Calu3 (cell line): ENCODE measurements around the gene PAPLN. TPM values are rescaled to one million over a fixed set of nuclear protein-coding genes. Genes with fewer than 3 reads are reported as not detected.

Source experiments
- BruUV-seq: library from RNA; stranded (reverse); fragments of 400-500 nt; replicated peaks from 2 replicates; lab custom pipeline; 2021; lab: Mats Ljungman, UMichigan
- CTCF ChIA-PET: fragments of 300-600 bp; sonication (Branson Sonifier 250); formaldehyde crosslinking; loops from one replicate; lab custom pipeline; 2022; ENCODE audit warnings: antibody characterized with exemption; lab: Charles Lee
- DNase-seq: peaks from one replicate; pipeline ENCODE4 v3.0.0; 2022
- H3K27ac Mint-ChIP-seq: one replicate; pipeline ENCODE4 v1.8.0; 2022; ENCODE audit warnings: mixed read lengths; ENCODE audit not compliant: unreplicated experiment
- H3K27me3 Mint-ChIP-seq: one replicate; pipeline ENCODE4 v1.8.0; 2022; ENCODE audit warnings: mixed read lengths; ENCODE audit not compliant: unreplicated experiment
- H3K36me3 Mint-ChIP-seq: one replicate; pipeline ENCODE4 v1.8.0; 2022; ENCODE audit warnings: mild to moderate bottlenecking, moderate library complexity, mixed read lengths; ENCODE audit not compliant: insufficient read depth, unreplicated experiment
- H3K4me1 Mint-ChIP-seq: one replicate; pipeline ENCODE4 v1.8.0; 2022; ENCODE audit warnings: mild to moderate bottlenecking, low read depth, mixed read lengths; ENCODE audit not compliant: unreplicated experiment
- H3K4me3 Mint-ChIP-seq: one replicate; pipeline ENCODE4 v1.8.0; 2022; ENCODE audit warnings: mild to moderate bottlenecking, low read depth, moderate library complexity, mixed read lengths; ENCODE audit not compliant: unreplicated experiment
- H3K9me3 Mint-ChIP-seq: one replicate; pipeline ENCODE4 v1.8.0; 2022; ENCODE audit warnings: low read depth, mixed read lengths; ENCODE audit not compliant: unreplicated experiment
- intact Hi-C: fragments of 100-400 bp; cut with micrococcal nuclease; formaldehyde crosslinking; loops from one replicate; pipeline ENCODE4 v1.10.0; 2022; ENCODE audit not compliant: unreplicated experiment
- total RNA-seq: library from RNA; stranded (reverse); gene quantifications from 2 replicates; pipeline ENCODE4 v1.2.3, GENCODE V29; 2022
- TF ChIP-seq, protein P1 (sequence below): fragments of 200-600 bp; IDR thresholded peaks from one replicate; pipeline ENCODE4 v1.8.0; 2022; ENCODE audit warnings: antibody characterized with exemption; ENCODE audit not compliant: unreplicated experiment

PAPLN gene
- total RNA-seq, 1 experiment from 2014 or later, result 0.17 TPM

DNA sequence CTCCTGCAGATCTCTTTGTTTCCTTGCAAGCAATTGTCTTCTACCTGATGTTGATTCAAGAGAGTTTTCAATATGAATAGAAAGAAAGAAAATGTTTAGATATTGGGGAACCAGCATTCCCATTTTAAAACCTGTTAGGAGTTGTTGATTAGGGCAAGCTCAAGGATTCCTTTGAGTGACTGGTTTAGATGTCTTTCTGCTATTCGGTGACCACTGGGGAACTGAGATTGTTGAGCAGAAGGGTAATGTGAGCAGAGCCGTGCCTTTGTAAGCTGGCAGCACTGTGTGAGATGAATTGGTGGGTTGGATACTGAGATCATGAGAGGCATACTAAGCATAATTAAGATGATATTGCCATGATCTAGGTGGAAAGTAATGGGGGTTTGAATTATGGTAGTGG, 39.1 kb upstream of the PAPLN start:
- BruUV-seq, result no TSS peak
- Mint-ChIP-seq H3K27me3 (no peaks in the 10 kb centered on the region), H3K4me3 (no peak overlapping the region), H3K9me3 (no peaks in the 10 kb centered on the region), H3K36me3 (peaks cover 30% of the 10 kb centered on the region), H3K4me1 (no peaks in the 10 kb centered on the region), H3K27ac (no peak overlapping the region)
- no peak for DNase-seq
- intact Hi-C loops, result no loop called here
- TF ChIP-seq, protein P1, sequence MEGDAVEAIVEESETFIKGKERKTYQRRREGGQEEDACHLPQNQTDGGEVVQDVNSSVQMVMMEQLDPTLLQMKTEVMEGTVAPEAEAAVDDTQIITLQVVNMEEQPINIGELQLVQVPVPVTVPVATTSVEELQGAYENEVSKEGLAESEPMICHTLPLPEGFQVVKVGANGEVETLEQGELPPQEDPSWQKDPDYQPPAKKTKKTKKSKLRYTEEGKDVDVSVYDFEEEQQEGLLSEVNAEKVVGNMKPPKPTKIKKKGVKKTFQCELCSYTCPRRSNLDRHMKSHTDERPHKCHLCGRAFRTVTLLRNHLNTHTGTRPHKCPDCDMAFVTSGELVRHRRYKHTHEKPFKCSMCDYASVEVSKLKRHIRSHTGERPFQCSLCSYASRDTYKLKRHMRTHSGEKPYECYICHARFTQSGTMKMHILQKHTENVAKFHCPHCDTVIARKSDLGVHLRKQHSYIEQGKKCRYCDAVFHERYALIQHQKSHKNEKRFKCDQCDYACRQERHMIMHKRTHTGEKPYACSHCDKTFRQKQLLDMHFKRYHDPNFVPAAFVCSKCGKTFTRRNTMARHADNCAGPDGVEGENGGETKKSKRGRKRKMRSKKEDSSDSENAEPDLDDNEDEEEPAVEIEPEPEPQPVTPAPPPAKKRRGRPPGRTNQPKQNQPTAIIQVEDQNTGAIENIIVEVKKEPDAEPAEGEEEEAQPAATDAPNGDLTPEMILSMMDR, result no peak
- CTCF ChIA-PET, result no interaction called here

DNA sequence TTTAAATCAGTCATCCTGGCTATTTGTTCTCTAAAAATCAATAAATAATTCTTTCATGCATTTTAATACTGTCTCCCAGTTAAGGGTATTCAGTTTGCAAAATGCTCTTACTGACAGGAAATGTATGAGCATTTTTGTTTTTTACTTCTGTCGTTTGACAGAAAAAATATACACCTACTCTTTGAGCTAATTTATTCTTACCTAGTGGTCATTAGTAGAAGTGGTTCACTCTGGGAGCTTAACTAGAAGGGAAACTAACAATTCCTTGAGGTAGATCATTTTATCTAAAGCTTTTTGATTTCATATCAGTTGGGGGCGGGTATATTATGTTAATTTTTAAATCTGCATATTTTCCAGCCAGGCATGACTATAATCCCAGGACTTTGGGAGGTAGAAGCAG, 33.8 kb upstream of the PAPLN start:
- Mint-ChIP-seq H3K4me3 (no peak overlapping the region), H3K27ac (no peak overlapping the region), H3K27me3 (no peaks in the 10 kb centered on the region), H3K4me1 (no peaks in the 10 kb centered on the region), H3K9me3 (no peaks in the 10 kb centered on the region), H3K36me3 (peaks cover 25% of the 10 kb centered on the region)
- BruUV-seq, result no TSS peak
- intact Hi-C loops, result no loop called here
- CTCF ChIA-PET, result no interaction called here
- DNase-seq, result no peak
- TF ChIP-seq, protein P1, result no peak

DNA sequence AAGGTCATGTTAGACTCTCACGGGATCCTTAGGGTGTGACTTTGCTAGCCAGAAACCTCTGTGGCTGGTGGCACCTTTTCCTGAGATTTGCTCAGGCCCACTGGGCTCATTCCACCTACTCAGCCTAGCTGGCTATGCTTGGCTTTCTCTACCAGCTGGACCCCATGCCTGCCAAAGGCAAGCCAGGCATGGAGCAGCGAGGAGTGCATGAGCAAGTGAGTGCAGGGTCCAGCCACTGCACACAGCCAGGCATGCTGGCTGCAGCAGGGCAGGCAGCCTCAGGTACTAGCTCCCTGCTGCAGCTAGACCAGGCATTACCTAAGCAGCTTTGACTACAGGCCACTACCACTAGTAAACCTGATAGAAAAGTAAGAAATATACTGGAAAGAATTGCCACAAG, 29.7 kb upstream of the PAPLN start:
- H3K27ac Mint-ChIP-seq, result no peak overlapping the region
- no peak overlapping the region for H3K4me3 Mint-ChIP-seq
- H3K4me1 Mint-ChIP-seq, result no peaks in the 10 kb centered on the region
- H3K36me3 Mint-ChIP-seq, result peaks cover 14% of the 10 kb centered on the region
- H3K27me3 Mint-ChIP-seq, result no peaks in the 10 kb centered on the region
- no peaks in the 10 kb centered on the region for H3K9me3 Mint-ChIP-seq
- no TSS peak for BruUV-seq
- intact Hi-C loops, result no loop called here
- TF ChIP-seq, protein P1, result no peak
- CTCF ChIA-PET, result no interaction called here
- no peak for DNase-seq

DNA sequence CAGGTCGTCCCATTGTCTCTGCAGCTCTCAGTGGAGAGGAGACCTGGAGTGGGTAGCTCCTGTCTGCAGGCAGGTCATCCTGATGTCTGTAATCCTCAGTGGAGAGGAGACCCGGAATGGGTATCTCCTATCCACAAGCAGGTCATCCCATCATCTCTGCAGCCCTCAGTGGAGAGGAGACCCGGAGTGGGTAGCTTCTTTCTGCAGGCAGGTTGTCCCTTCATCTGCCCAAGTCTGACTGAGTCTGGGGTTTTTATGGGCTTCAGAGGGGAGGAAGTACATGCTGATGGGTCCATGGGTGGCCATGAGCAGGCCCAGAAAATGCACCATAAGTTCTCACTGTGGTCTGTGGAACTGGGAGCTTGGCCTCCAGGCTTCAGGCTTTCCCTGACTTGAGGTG, 28.9 kb upstream of the PAPLN start:
- intact Hi-C loops, result no loop called here
- no peaks in the 10 kb centered on the region for H3K4me1 Mint-ChIP-seq
- peaks cover 14% of the 10 kb centered on the region for H3K36me3 Mint-ChIP-seq
- CTCF ChIA-PET, result no interaction called here
- no peaks in the 10 kb centered on the region for H3K27me3 Mint-ChIP-seq
- TF ChIP-seq, protein P1, result no peak
- H3K27ac Mint-ChIP-seq, result no peak overlapping the region
- no peaks in the 10 kb centered on the region for H3K9me3 Mint-ChIP-seq
- BruUV-seq, result no TSS peak
- H3K4me3 Mint-ChIP-seq, result no peak overlapping the region
- DNase-seq, result no peak
